Activated CD4-positive, alpha-beta T cell treated with anti-CD3 and anti-CD28 coated beads, Interleukin-2, amount 50 U/mL, for 48 hours (primary cell): ENCODE results near the gene ZDHHC14.

Source experiments
- DNase-seq, 2 experiments: peaks; one replicate each; pipeline ENCODE4 v3.0.0-alpha.2; 2020

The ZDHHC14 gene

GRCh38 chr6:157607317-157608109, 226.5 kb downstream of the ZDHHC14 start:
- no peak for DNase-seq

- DNase-seq: no peak
These were observed 227.5 kb downstream of the ZDHHC14 start for GRCh38 chr6:157608221-157609075.

DNA sequence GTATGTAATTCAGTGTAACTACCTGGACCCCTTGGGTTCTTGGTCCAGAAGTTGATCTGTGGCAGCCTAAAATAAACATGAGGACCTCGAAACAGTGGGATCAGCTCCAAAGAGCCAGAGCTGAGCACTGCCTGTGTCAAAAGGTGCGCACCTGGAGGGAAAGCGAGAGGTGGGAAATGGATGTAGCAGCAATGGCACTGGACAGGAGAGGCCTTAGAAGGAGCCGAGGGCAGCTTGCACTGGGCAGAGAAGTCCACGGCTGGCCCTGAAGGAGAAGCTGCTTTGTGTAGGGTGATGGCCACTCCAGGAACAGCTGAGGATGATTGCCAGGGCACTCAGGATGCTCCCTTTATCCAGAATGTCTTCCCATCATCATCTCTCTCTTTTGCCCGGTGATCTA, 228.1 kb downstream of the ZDHHC14 start:
- no peak for DNase-seq

GRCh38 chr6:157609556-157609955, 228.6 kb downstream of the ZDHHC14 start:
- no peak for DNase-seq

DNA sequence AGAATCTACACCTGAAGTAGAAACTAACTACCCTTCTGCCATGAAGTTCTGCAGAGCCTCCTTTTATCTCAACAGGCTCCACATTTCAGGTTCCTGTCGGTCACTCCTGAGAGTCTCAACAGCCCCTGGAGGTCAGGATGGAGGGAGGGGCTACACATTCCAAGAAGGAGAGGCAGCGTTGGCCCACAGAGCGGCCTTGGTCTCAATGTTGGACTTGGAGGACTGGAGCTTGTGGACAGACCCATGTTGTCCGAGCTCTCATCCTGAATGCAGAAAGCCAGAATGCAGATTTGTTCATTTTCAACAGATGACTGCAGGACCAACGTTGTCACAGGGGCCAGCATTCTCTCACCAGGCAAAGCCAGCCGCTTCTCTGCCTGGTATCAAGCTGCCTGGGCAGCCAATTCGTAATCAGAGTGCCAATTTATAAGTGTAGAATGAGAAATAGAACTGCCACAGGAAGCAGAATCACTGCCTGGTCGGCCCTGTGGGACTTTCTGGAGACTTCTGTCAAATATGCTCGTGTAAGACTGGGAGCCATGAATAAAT, 229.5 kb downstream of the ZDHHC14 start:
- DNase-seq: no peak

- DNase-seq: no peak
These were observed 230.4 kb downstream of the ZDHHC14 start for GRCh38 chr6:157611406-157611805.

GRCh38 chr6:157613011-157613522, 232.1 kb downstream of the ZDHHC14 start:
- no peak for DNase-seq

- DNase-seq: no peak
These were observed 233.1 kb downstream of the ZDHHC14 start for GRCh38 chr6:157614026-157614568.

- DNase-seq: no peak
These were observed 234.4 kb downstream of the ZDHHC14 start for GRCh38 chr6:157615420-157615769.

DNA sequence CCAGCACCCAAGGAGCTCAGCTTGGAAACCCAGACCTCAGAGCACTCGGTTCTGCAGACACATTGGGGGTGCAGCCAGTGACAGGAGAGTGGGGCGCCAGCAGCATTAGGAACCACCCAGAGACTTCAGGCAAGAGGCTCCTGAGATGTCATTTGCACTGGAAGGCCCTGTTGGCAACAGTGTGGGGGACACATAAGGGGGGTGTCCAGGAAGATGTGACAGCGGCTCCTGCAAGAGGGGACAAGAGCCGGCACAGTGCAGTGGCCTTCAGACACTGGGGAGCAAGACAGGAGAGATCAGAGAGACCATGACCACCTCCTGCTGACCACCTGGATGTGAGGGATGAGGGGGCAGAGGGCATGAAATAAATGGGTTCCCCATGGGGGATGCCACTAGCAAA, 235.0 kb downstream of the ZDHHC14 start:
- no peak for DNase-seq

- DNase-seq: no peak
These were observed 240.0 kb downstream of the ZDHHC14 start for GRCh38 chr6:157620944-157621343.

DNA sequence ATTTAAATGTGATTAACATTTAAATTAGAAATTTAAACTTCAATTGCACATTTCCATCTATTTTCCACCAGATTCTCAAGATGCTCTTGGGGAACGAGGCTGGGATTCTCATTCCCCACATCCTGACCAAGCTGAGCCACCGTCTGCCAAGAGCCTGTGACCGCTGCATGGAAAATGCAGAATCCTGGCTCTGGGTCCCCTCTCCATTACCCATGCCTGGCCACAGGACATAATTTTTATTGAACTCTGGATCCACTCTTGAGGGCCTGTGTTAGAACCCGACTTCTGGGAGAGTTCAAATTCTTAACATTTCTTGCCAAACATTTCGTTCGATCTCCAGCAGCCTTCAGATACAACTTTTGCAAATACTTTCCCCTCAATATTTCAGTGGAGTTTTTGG, 240.4 kb downstream of the ZDHHC14 start:
- no peak for DNase-seq

GRCh38 chr6:157622427-157622826, 241.4 kb downstream of the ZDHHC14 start:
- no peak for DNase-seq

- no peak for DNase-seq
These were observed 244.1 kb downstream of the ZDHHC14 start for GRCh38 chr6:157625111-157625510.

DNA sequence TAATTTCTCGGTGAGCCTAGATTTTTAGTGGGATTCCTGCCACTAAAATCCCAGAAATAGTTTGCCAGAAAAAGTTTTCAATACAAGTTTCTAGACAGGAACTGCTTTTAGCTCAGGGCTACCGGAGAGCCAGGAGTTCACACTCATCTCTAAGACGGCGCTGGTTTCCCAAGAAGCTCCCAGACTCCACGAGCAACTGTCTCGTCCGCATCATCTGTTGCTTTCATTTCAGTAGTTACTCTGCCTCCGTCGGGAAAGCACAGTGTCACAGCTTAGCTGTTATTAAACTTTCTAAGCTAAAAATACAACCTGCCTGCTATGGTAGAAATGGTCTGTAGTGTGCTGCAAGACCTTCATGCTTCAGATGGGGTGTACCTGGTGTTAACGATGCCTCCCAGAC, 244.8 kb downstream of the ZDHHC14 start:
- no peak for DNase-seq

DNA sequence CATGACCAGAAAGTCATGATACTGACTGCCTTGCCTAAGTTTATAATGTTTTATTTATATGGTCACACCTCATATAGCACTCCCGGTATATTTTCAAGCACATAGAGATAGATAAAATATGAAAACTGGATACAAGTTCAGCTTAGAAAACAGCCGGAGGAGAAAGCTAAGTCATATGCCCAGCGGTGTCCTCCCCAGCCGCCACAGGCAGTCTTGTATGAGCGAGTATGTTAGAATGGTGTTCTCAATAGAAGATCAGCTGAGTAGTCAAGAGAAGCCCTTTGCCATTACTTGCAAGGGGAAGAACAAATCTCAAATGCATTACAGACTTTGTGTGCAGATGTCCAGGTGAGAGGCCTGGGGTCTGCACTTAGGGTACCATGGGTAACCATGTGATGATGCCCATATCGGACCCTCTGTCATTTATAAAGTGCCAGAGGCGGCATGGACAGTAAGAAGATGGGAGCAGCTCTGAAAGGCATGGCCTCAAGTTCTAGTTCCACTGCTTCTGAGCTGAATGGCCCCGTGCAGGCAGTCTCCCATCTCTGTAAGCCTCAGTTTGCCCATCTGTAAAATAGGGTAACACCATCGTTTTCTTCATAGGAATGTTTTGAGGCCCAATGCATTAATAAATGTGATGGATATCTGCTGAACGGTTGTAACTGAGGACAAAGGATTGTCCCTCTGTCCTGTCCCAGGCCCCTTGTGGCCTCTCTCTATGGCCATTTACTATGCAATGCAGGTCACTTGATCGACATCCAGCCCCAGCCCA, 246.4 kb downstream of the ZDHHC14 start:
- DNase-seq: no peak

GRCh38 chr6:157628463-157628862, 247.5 kb downstream of the ZDHHC14 start:
- no peak for DNase-seq

DNA sequence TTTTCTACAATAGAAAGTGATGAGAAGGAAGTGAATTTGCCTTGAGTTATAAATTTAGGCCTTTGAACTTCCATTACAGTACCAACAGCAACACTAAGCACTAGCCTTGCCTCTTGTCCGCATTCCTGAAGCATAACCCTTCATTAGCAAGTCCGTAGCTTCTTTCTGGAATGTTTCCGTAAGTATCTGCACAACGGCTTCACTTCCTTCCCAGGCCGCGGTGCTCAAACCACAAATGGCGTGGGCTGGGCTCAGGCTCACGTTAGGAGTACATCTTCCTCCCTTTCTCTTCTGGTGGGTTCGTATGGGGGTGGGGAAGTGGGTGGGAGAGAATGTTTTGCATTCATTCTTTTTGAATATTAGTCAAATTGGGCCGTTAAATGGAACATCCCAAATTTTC, 248.2 kb downstream of the ZDHHC14 start:
- no peak for DNase-seq

- no peak for DNase-seq
These were observed 249.6 kb downstream of the ZDHHC14 start for GRCh38 chr6:157630463-157631080.

GRCh38 chr6:157631412-157631811, 250.4 kb downstream of the ZDHHC14 start:
- DNase-seq: no peak

- DNase-seq: no peak
These were observed 251.0 kb downstream of the ZDHHC14 start for GRCh38 chr6:157631838-157632614.
